AG10803 (cell line): ENCODE data around the gene GRIK2.

Experiments used
- DNase-seq: peaks from one replicate; pipeline ENCODE4 v3.0.0; 2010; ENCODE audit warnings: low read depth
- H3K4me3 ChIP-seq: 2 replicates; pipeline ENCODE4 v1.5.1; 2011; ENCODE audit warnings: mild to moderate bottlenecking, low read length, control low read depth
- TF ChIP-seq, protein P1 (sequence below): conservative IDR thresholded peaks from 2 replicates; pipeline ENCODE4 v1.5.1; 2011; ENCODE audit warnings: mild to moderate bottlenecking, low read length, control low read depth, inconsistent platforms

GRIK2 gene

GRCh38 chr6:101544286-101544685, 150.8 kb downstream of the GRIK2 start:
- H3K4me3 ChIP-seq: no peak overlapping the region
- DNase-seq: peak; percentile 13
- TF ChIP-seq, protein P1, sequence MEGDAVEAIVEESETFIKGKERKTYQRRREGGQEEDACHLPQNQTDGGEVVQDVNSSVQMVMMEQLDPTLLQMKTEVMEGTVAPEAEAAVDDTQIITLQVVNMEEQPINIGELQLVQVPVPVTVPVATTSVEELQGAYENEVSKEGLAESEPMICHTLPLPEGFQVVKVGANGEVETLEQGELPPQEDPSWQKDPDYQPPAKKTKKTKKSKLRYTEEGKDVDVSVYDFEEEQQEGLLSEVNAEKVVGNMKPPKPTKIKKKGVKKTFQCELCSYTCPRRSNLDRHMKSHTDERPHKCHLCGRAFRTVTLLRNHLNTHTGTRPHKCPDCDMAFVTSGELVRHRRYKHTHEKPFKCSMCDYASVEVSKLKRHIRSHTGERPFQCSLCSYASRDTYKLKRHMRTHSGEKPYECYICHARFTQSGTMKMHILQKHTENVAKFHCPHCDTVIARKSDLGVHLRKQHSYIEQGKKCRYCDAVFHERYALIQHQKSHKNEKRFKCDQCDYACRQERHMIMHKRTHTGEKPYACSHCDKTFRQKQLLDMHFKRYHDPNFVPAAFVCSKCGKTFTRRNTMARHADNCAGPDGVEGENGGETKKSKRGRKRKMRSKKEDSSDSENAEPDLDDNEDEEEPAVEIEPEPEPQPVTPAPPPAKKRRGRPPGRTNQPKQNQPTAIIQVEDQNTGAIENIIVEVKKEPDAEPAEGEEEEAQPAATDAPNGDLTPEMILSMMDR: no peak

DNA sequence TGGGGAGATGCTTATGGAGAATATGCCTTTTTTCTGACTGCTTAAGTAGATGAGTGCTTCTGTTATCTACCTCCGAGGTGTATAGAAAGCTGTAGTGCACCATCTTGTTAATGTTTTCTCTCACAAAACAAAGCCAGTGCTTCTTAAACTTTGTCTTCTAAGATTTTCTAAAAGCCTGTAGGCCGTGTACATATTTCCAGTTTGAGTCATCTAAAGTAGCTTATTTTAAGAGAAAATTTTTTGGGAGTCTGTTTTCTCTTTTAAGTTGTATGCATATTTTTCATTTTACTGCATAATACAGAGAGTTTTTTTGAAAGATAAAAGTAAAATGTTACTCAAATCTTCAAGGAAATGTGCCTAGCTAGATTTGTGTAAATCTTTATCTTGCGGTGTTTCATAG, 151.7 kb downstream of the GRIK2 start:
- no peak overlapping the region for H3K4me3 ChIP-seq
- peak; percentile 31 for DNase-seq
- TF ChIP-seq, protein P1: no peak

- H3K4me3 ChIP-seq: no peak overlapping the region
- TF ChIP-seq, protein P1: no peak
- no peak for DNase-seq
These were observed 156.9 kb downstream of the GRIK2 start for GRCh38 chr6:101550451-101550850.

GRCh38 chr6:101554231-101554630, 160.7 kb downstream of the GRIK2 start:
- DNase-seq: no peak
- H3K4me3 ChIP-seq: no peak overlapping the region
- TF ChIP-seq, protein P1: no peak

DNA sequence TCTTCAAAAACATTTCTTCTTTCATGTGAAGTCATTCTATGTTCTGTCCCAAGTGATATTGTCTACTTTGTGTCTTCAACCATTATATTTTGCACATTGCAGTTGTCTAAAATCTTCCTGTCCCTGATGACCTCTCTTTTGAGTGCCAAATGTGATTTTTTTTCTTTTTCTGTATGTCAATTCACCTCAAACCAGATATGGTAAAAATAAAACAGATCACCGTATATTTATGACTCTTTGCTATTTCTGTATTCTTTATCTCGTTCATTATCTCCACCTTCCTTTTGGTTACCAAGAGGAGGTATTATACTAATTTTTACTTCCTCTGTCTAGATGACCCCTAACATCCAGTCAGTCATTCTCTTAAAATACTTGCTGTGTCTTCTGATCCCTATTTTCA, 165.2 kb downstream of the GRIK2 start:
- no peak for DNase-seq
- TF ChIP-seq, protein P1: no peak
- no peak overlapping the region for H3K4me3 ChIP-seq

- no peak for DNase-seq
- TF ChIP-seq, protein P1: no peak
- H3K4me3 ChIP-seq: no peak overlapping the region
These were observed 179.1 kb downstream of the GRIK2 start for GRCh38 chr6:101572627-101573026.

GRCh38 chr6:101577091-101577490, 183.6 kb downstream of the GRIK2 start:
- H3K4me3 ChIP-seq: no peak overlapping the region
- TF ChIP-seq, protein P1: no peak
- DNase-seq: no peak
